NCI-H146 treated with DMSO at 0.1 percent for 48 hours (cell line): Measurements from ENCODE around the gene TOMM70.
"Not testable (repeated sequence)": the region's sequence is repeated elsewhere in the genome, so short reads cannot be mapped to it uniquely, and the experiment has no call there.

Source experiments
- DNase-seq: peaks from one replicate; lab custom pipeline; 2025; ENCODE audit not compliant: unreplicated experiment; lab: John Stamatoyannopoulos, UW

Gene TOMM70

DNA sequence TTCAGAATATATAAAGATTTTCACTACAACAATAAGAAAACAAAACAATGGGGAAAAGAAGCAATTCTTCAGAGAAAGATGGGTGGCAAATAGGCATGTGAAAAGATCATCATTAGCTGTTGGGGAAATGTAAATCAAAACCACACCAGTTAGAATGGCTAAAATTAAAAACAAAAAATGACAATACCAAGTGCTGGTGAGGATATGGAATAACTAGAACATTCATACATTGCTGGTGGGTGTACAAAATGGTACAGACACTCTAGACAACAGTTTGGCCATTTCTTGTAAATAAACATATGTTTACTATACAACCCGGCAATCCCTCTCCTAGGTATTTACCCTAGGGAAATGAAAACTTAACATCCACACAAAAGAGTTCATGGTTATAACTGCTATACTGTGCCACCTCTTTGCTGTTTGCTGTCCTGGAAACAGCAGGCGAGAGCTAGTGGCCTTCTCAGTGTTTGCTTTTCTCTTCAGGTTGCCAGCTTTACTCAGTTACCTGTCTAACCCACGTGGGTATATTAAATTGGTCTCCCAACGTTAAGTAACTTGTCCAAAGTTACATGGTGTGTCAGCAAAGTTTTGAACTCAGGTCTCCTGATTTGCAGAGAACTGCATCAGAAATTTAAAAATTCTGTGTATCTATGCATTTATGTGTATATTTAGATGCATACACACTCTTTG, 70.9 kb downstream of the TOMM70 start:
- no peak for DNase-seq

DNA sequence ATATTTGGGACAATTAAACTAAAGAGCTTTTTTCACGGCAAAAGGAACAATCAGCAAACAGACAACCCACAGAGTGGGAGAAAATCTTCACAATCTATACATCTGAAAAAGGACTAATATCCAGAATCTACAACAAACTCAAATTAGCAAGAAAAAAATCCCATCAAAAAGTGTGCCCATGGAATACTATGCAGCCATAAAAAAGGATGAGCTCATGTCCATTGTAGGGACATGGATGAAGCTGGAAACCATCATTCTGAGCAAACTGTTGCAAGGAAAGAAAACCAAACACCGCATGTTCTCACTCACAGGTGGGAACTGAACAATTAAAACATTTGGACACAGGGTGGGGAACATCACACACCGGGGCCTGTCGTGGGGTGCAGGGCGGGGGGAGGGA, 73.5 kb downstream of the TOMM70 start:
- DNase-seq: not testable (repeated sequence)

DNA sequence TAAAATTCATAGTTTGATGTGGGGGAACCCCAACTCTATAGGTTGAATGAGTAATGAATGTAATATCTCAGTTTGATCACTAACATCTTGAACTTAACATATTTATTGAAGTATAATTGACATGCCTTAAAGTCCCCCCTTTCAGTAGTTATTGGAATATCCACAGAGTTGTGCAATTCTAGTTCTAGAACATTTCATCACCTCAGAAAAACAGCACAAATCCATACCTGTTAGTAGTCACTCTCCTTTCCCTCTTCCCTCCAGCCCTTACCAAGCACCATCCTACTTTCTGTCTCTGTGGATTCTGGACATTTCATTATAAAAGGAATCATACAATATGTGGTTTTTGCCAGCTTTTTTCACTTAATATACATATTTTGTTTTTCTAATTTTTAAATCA, 75.1 kb downstream of the TOMM70 start:
- DNase-seq: no peak

DNA sequence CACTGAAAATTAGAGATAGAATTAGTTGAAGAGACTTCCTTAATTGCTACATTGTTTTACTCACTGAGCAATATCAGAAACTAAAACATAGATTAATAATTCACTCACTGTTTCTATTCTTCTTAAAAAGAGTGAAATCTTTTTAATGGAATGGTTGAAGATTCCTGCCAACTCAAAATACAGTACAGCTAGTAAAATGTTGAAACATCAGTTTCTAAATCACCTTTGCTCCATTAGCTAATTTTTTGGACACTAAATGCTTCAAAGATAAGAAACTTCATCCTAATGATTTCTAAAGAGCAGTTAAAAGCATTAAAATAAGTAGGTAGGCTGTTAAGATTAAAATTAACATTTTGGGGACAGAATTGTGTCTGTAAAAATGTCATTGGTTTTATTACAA, 76.8 kb downstream of the TOMM70 start:
- DNase-seq: no peak

DNA sequence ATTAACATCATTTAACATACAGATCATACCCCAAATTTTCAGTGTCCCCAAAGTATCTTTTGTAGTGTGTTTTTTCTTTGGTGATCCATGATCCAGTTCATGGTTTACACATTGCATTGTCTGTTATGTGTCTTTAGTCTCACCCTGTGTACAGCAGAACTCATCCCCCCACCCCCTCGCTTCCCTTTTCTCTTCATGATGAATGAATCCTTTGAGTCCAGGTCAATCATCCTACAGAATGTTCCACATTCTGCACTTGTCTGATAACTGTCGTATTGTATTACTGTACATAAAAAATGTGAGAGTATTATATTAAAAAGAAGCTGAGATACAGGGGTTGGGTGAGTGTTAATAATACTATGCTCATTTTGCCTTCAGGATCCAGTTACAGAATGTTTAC, 80.9 kb downstream of the TOMM70 start:
- DNase-seq: no peak

DNA sequence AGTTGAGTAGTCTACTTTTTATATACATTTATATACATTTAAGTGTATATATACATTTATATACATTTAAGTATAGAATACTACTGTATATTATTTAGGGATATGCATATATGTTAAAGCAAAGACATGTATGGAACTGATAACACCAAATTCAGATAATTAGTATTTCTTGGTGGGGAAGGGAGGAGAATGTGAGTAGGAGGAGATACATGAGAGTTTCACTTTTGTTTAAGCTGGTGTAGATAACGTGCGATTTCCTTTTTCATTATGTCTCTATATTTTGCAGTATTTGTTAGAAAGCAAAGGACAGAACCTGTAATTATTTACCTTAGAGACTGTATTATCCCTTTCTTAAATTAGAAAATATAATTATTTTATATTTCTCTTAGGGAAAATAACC, 83.0 kb downstream of the TOMM70 start:
- no peak for DNase-seq

DNA sequence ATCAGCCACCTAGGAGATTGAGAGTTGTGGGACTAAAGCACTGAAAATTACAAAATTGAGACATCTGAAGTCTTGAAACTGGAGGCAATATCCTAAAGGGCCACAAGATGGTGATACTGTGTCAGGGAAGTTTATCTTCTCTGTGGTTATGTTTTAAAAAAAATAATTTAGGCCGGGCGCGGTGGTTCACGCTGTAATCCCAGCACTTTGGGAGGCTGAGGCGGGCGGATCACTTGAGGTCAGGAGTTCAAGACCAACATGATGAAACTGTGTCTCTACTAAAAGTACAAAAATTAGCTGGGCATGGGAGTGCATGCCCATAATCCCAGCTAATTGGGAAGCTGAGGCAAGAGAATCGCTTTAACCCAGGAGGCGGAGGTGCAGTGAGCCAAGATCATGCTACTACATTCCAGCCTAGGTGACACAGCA, 84.2 kb downstream of the TOMM70 start:
- no peak for DNase-seq
